NT2/D1 (cell line): Measurements from ENCODE around the gene TSPAN9.
A peak's percentile ranks its signal among the peaks of the same experiment; 100 is the strongest.

Source experiments
- DNase-seq: peaks from one replicate; pipeline ENCODE4 v3.0.0-alpha.2; 2011; ENCODE audit warnings: low read depth, low spot score
- H3K27me3 ChIP-seq: 2 replicates; pipeline ENCODE4 v1.6.0; 2011; ENCODE audit warnings: mild to moderate bottlenecking; ENCODE audit not compliant: insufficient read length, insufficient read depth
- H3K36me3 ChIP-seq: 2 replicates; pipeline ENCODE4 v1.6.1; 2011; ENCODE audit warnings: mild to moderate bottlenecking, low read length, mixed read lengths; ENCODE audit not compliant: insufficient read depth, insufficient read length
- H3K4me1 ChIP-seq: 2 replicates; pipeline ENCODE4 v1.5.1; 2011; ENCODE audit not compliant: insufficient read depth, insufficient read length
- H3K4me3 ChIP-seq: 2 replicates; pipeline ENCODE4 v1.5.1; 2011; ENCODE audit warnings: low read depth; ENCODE audit not compliant: insufficient read length
- H3K9ac ChIP-seq: 2 replicates; pipeline ENCODE4 v1.6.0; 2011; ENCODE audit warnings: low read depth; ENCODE audit not compliant: insufficient read length
- H3K9me3 ChIP-seq: 2 replicates; pipeline ENCODE4 v1.5.1; 2011; ENCODE audit warnings: mild to moderate bottlenecking, low read length; ENCODE audit not compliant: insufficient read depth
- SUZ12 ChIP-seq: IDR thresholded peaks from 2 replicates; pipeline ENCODE4 v1.6.1; 2011; ENCODE audit not compliant: insufficient read length, insufficient read depth; ENCODE audit errors: extremely low read depth
- YY1 ChIP-seq: IDR thresholded peaks from 2 replicates; pipeline ENCODE4 v1.6.1; 2011; ENCODE audit not compliant: insufficient read length, insufficient read depth
- ZNF274 ChIP-seq: IDR thresholded peaks from 2 replicates; pipeline ENCODE4 v1.6.1; 2011; ENCODE audit warnings: mild to moderate bottlenecking, low read depth, low read length

TSPAN9 gene

GRCh38 chr12:3227076-3227975 is 150.1 kb downstream of the TSPAN9 start:
- Histone ChIP-seq H3K4me1 (peaks cover 41% of the 10 kb centered on the region), H3K27me3 (no peaks in the 10 kb centered on the region), H3K36me3 (peaks cover 34% of the 10 kb centered on the region), H3K4me3 (no peak overlapping the region), H3K9ac (peak overlapping the region; percentile 14), H3K9me3 (peaks cover 9% of the 10 kb centered on the region; the same call in 1 of the 2 replicates)
- TF ChIP-seq ZNF274: no peak
- peak; percentile 35 for TF ChIP-seq YY1
- no peak for TF ChIP-seq SUZ12
- peak; percentile 60 for DNase-seq

- DNase-seq: no peak
- peaks cover 29% of the 10 kb centered on the region for H3K36me3 ChIP-seq
- H3K9ac ChIP-seq: no peak overlapping the region
- H3K4me1 ChIP-seq: peaks cover 41% of the 10 kb centered on the region
- no peak for TF ChIP-seq SUZ12
- TF ChIP-seq ZNF274: no peak
- TF ChIP-seq YY1: no peak
- no peaks in the 10 kb centered on the region for H3K27me3 ChIP-seq
- peaks cover 9% of the 10 kb centered on the region; the same call in 1 of the 2 replicates for H3K9me3 ChIP-seq
- H3K4me3 ChIP-seq: no peak overlapping the region
Observed at GRCh38 chr12:3228552-3228951, 151.4 kb downstream of the TSPAN9 start.

- Histone ChIP-seq H3K27me3 (no peaks in the 10 kb centered on the region), H3K4me1 (peaks cover 38% of the 10 kb centered on the region), H3K9me3 (peaks cover 9% of the 10 kb centered on the region; the same call in 1 of the 2 replicates), H3K36me3 (peaks cover 29% of the 10 kb centered on the region), H3K4me3 (no peak overlapping the region), H3K9ac (no peak overlapping the region)
- DNase-seq: no peak
- TF ChIP-seq ZNF274: no peak
- no peak for TF ChIP-seq SUZ12
- no peak for TF ChIP-seq YY1
Observed at GRCh38 chr12:3229577-3229976, 152.4 kb downstream of the TSPAN9 start.

GRCh38 chr12:3230758-3231375 is 153.7 kb downstream of the TSPAN9 start:
- no peak for DNase-seq
- TF ChIP-seq SUZ12 (no peak), YY1 (no peak), ZNF274 (no peak)
- no peak overlapping the region for H3K9ac ChIP-seq
- peaks cover 9% of the 10 kb centered on the region; the same call in 1 of the 2 replicates for H3K9me3 ChIP-seq
- H3K4me1 ChIP-seq: peaks cover 33% of the 10 kb centered on the region
- no peaks in the 10 kb centered on the region for H3K27me3 ChIP-seq
- H3K4me3 ChIP-seq: no peak overlapping the region
- H3K36me3 ChIP-seq: peaks cover 29% of the 10 kb centered on the region

- H3K4me3 ChIP-seq: no peak overlapping the region
- TF ChIP-seq YY1 (no peak), ZNF274 (no peak), SUZ12 (no peak)
- H3K9ac ChIP-seq: peak overlapping the region; percentile 57
- peaks cover 9% of the 10 kb centered on the region; the same call in 1 of the 2 replicates for H3K9me3 ChIP-seq
- DNase-seq: no peak
- H3K36me3 ChIP-seq: peaks cover 29% of the 10 kb centered on the region
- H3K4me1 ChIP-seq: peaks cover 33% of the 10 kb centered on the region
- no peaks in the 10 kb centered on the region for H3K27me3 ChIP-seq
Observed at GRCh38 chr12:3231399-3231876, 154.3 kb downstream of the TSPAN9 start.

DNA sequence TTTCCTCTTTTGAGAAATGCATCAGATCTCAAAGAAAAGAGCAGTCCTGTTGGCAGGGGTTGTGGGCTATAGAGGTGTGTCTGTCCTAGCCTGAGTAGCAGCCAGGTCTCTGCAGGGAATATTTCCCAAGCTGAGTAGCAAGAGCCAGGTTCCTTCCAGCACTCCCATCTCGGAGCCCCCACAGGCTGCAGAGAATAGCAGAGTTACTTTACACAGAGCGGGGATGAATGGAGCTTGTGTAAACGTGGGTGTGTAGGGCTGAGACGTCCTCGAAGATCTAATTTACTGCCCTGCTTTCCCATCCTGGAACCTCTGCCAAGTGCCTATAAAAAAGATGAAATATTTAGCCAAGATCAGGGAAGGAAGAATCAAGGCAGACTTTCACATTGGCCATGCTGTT is 156.6 kb downstream of the TSPAN9 start:
- no peak for DNase-seq
- Histone ChIP-seq H3K27me3 (no peaks in the 10 kb centered on the region), H3K9ac (no peak overlapping the region), H3K4me1 (peaks cover 31% of the 10 kb centered on the region), H3K36me3 (peaks cover 30% of the 10 kb centered on the region), H3K4me3 (no peak overlapping the region), H3K9me3 (peaks cover 1% of the 10 kb centered on the region; the same call in 1 of the 2 replicates)
- no peak for TF ChIP-seq SUZ12
- TF ChIP-seq YY1: no peak
- TF ChIP-seq ZNF274: no peak
